Keratinocyte (primary cell): Measurements from ENCODE around the gene SLC26A4.

Source experiments
- EZH2 ChIP-seq: IDR thresholded peaks from one replicate; pipeline ENCODE4 v1.6.1; 2012; ENCODE audit warnings: inconsistent platforms, mild to moderate bottlenecking, low read length, moderate library complexity
- TF ChIP-seq, protein P1 (sequence below), 3 experiments: IDR thresholded peaks in 1 of 3; conservative IDR thresholded peaks in 1 of 3; optimal IDR thresholded peaks in 1 of 3; 2 replicates in 2 of 3; 3 replicates in 1 of 3; pipeline versions ENCODE3 to v1.5.1; 2011; ENCODE audit warnings: low read length in 3 of 3, mild to moderate bottlenecking in 3 of 3, moderate library complexity in 2 of 3, control low read depth in 1 of 3, inconsistent platforms in 1 of 3; ENCODE audit not compliant: insufficient read depth in 2 of 3; ENCODE audit errors: extremely low read depth in 1 of 3

DNA sequence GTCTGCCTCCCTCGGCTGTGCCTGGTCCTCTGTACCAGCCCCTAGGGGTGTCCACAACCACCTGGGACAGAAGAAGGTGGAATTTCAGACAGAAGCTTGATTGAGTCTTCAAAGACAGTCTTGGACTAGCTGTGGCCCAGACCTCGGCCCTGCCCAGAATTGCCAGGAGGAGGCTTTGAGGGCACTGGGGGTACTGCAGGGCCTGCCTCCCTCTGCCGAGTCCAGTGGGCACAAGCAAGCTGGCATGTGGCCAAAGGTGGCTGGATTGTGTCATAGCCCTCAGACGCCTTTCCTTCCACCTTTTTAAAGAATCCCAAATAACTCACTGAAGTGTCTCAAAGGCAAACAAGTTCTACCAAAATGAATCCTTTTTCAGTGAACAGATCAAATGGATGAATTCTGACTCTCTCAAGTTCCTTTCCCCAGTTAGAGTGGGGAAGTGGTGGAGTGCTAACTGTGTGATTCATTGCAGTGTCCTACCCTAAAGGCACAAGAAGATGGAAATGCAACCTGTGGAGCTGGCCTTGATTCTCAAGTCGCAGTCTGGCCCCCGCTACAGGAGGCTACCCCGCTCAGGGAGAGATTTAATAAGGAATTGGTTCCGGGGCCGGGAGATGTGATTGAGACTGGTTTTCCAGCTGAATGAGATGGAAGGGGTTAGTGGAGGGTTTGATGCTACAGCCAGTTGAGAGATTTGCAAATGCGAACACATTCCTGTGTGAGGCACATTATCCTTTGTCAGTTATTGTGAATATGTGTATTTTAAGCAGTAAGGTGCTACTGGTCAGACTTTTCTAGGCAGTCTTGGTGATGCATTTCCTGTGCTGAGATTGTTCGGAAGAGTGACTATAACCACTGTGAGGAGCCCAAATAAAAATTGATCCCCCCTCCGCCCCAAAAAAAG is 28.8 kb upstream of the SLC26A4 start:
- TF ChIP-seq, protein P1, sequence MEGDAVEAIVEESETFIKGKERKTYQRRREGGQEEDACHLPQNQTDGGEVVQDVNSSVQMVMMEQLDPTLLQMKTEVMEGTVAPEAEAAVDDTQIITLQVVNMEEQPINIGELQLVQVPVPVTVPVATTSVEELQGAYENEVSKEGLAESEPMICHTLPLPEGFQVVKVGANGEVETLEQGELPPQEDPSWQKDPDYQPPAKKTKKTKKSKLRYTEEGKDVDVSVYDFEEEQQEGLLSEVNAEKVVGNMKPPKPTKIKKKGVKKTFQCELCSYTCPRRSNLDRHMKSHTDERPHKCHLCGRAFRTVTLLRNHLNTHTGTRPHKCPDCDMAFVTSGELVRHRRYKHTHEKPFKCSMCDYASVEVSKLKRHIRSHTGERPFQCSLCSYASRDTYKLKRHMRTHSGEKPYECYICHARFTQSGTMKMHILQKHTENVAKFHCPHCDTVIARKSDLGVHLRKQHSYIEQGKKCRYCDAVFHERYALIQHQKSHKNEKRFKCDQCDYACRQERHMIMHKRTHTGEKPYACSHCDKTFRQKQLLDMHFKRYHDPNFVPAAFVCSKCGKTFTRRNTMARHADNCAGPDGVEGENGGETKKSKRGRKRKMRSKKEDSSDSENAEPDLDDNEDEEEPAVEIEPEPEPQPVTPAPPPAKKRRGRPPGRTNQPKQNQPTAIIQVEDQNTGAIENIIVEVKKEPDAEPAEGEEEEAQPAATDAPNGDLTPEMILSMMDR (optimal IDR thresholded peaks at IDR 0.05 in 1 of 3, IDR thresholded peaks at IDR 0.05 in 1 of 3, conservative IDR thresholded peaks at IDR 0.05 in 1 of 3; ENCODE audit: extremely low read depth in 1 of 3, insufficient read depth in 2 of 3, low read length in 3 of 3): no peak
- TF ChIP-seq EZH2: no peak
